ENCODE data around the gene PPP3CB.

- TF ChIP-seq CTCF (IDR thresholded peaks at IDR 0.05) (no peak), POLR2A (IDR thresholded peaks at IDR 0.05) (no peak)
Observed at GRCh38 chr10:73509695-73510094, 13.9 kb upstream of the PPP3CB start.
